Erythroblast (primary cell): ENCODE data around the gene C15orf39.
A peak's percentile ranks its signal among the peaks of the same experiment; 100 is the strongest.
"Not testable (repeated sequence)": the region's sequence is repeated elsewhere in the genome, so short reads cannot be mapped to it uniquely, and the experiment has no call there.

Source experiments
- DNase-seq, 2 experiments: peaks; one replicate each; lab custom pipeline; 2025; lab: John Stamatoyannopoulos, UW
- GATA1 ChIP-seq: IDR thresholded peaks from 2 replicates; pipeline ENCODE4 v1.6.1; 2011; ENCODE audit warnings: low read depth, mild to moderate bottlenecking, control low read depth, low read length, moderate library complexity
- POLR2A ChIP-seq: IDR thresholded peaks from 2 replicates; pipeline ENCODE4 v1.6.1; 2011; ENCODE audit warnings: mild to moderate bottlenecking, low read length

The C15orf39 gene

GRCh38 chr15:75164625-75165350 is 36.9 kb upstream of the C15orf39 start:
- TF ChIP-seq POLR2A (no peak), GATA1 (no peak)
- DNase-seq = peak in 1 of 2 experiments; percentile 26

GRCh38 chr15:75166489-75167063 is 35.1 kb upstream of the C15orf39 start:
- DNase-seq = not testable (repeated sequence)

GRCh38 chr15:75167588-75168350 is 33.9 kb upstream of the C15orf39 start:
- TF ChIP-seq GATA1 (no peak), POLR2A (peak; percentile 33)
- DNase-seq = peak; percentile 72 to 87

- no peak for DNase-seq
- no peak for TF ChIP-seq POLR2A
- no peak for TF ChIP-seq GATA1
Measured at GRCh38 chr15:75168374-75168773, 33.3 kb upstream of the C15orf39 start.

- no peak for DNase-seq
- TF ChIP-seq POLR2A (no peak), GATA1 (no peak)
Measured at GRCh38 chr15:75170203-75170602, 31.5 kb upstream of the C15orf39 start.

- TF ChIP-seq GATA1 (no peak), POLR2A (no peak)
- DNase-seq = no peak
Measured at GRCh38 chr15:75170711-75171341, 30.9 kb upstream of the C15orf39 start.

GRCh38 chr15:75171408-75171807 is 30.3 kb upstream of the C15orf39 start:
- no peak for TF ChIP-seq POLR2A
- no peak for TF ChIP-seq GATA1
- no peak for DNase-seq

- DNase-seq = no peak
- no peak for TF ChIP-seq GATA1
- no peak for TF ChIP-seq POLR2A
Measured at GRCh38 chr15:75172284-75172820, 29.3 kb upstream of the C15orf39 start.

GRCh38 chr15:75174102-75174501 is 27.6 kb upstream of the C15orf39 start:
- no peak for DNase-seq

GRCh38 chr15:75174729-75175128 is 27.0 kb upstream of the C15orf39 start:
- DNase-seq = no peak

More at GRCh38 chr15:75174102-75174501, 27.6 kb upstream of the C15orf39 start:
- TF ChIP-seq POLR2A (no peak), GATA1 (no peak)

GRCh38 chr15:75176396-75176761 is 25.3 kb upstream of the C15orf39 start:
- TF ChIP-seq POLR2A = no peak
- no peak for TF ChIP-seq GATA1
- no peak for DNase-seq

More at GRCh38 chr15:75174729-75175128, 27.0 kb upstream of the C15orf39 start:
- TF ChIP-seq GATA1 = no peak
- TF ChIP-seq POLR2A = no peak

GRCh38 chr15:75177360-75178071 is 24.2 kb upstream of the C15orf39 start:
- no peak for TF ChIP-seq GATA1
- TF ChIP-seq POLR2A = no peak
- DNase-seq = peak; percentile 38 to 46
